GM21390 (cell line): ENCODE measurements around the gene ST3GAL3.

Experiments used
- ATAC-seq: cut with Tn5 transposase; IDR thresholded peaks from one replicate; pipeline ENCODE4 v1.9.1; 2021; ENCODE audit not compliant: unreplicated experiment

The ST3GAL3 gene

GRCh38 chr1:43783671-43784205 lies 76.4 kb downstream of the ST3GAL3 start:
- ATAC-seq, result no peak

- ATAC-seq, result no peak
These were observed 79.0 kb downstream of the ST3GAL3 start for GRCh38 chr1:43786201-43786958.

GRCh38 chr1:43786960-43787359 lies 79.6 kb downstream of the ST3GAL3 start:
- no peak for ATAC-seq

GRCh38 chr1:43789604-43790550 lies 82.5 kb downstream of the ST3GAL3 start:
- ATAC-seq, result no peak

- ATAC-seq, result no peak
These were observed 83.9 kb downstream of the ST3GAL3 start for GRCh38 chr1:43791243-43791642.

- no peak for ATAC-seq
These were observed 88.8 kb downstream of the ST3GAL3 start for GRCh38 chr1:43796111-43796581.

GRCh38 chr1:43797891-43798290 lies 90.6 kb downstream of the ST3GAL3 start:
- no peak for ATAC-seq

GRCh38 chr1:43799656-43800635 lies 92.6 kb downstream of the ST3GAL3 start:
- no peak for ATAC-seq

- ATAC-seq, result no peak
These were observed 93.4 kb downstream of the ST3GAL3 start for GRCh38 chr1:43800771-43801170.

GRCh38 chr1:43801203-43801602 lies 93.9 kb downstream of the ST3GAL3 start:
- no peak for ATAC-seq

GRCh38 chr1:43802356-43802980 lies 95.1 kb downstream of the ST3GAL3 start:
- no peak for ATAC-seq

- ATAC-seq, result no peak
These were observed 95.8 kb downstream of the ST3GAL3 start for GRCh38 chr1:43803105-43803504.

GRCh38 chr1:43803646-43804045 lies 96.3 kb downstream of the ST3GAL3 start:
- no peak for ATAC-seq

GRCh38 chr1:43804569-43804968 lies 97.2 kb downstream of the ST3GAL3 start:
- no peak for ATAC-seq

- ATAC-seq, result no peak
These were observed 98.0 kb downstream of the ST3GAL3 start for GRCh38 chr1:43805340-43805739.

- ATAC-seq, result no peak
These were observed 98.8 kb downstream of the ST3GAL3 start for GRCh38 chr1:43806183-43806582.

GRCh38 chr1:43809097-43809673 lies 101.8 kb downstream of the ST3GAL3 start:
- no peak for ATAC-seq

GRCh38 chr1:43812579-43812978 lies 105.2 kb downstream of the ST3GAL3 start:
- no peak for ATAC-seq

- no peak for ATAC-seq
These were observed 107.1 kb downstream of the ST3GAL3 start for GRCh38 chr1:43814401-43814800.
